H1 (cell line): ENCODE results near the gene WDR93. TPM values are rescaled to one million over a fixed set of nuclear protein-coding genes. Genes with fewer than 3 reads are reported as not detected.

Experiments used
- KDM4A ChIP-seq: IDR thresholded peaks from one replicate; pipeline ENCODE4 v1.7.1; 2012; ENCODE audit warnings: low read depth, mild to moderate bottlenecking, moderate library complexity, low read length, inconsistent platforms; ENCODE audit not compliant: severe bottlenecking
- MAFK ChIP-seq: IDR thresholded peaks from 2 replicates; pipeline ENCODE4 v1.6.1; 2012; ENCODE audit warnings: low read depth, mild to moderate bottlenecking, improper control_type of control experiment, low read length
- polyA plus RNA-seq, 7 experiments: library from polyadenylated mRNA; depleted of rRNA in 3 of 7; stranded (reverse) in 5 of 7; unstranded in 2 of 7; fragments of >200 nt in 5 of 7; fragments of 200-250 nt in 2 of 7; gene quantifications; 1 replicate in 5 of 7; 2 replicates in 1 of 7; 4 replicates in 1 of 7; pipeline versions ENCODE4 v1.2.1 to v1.2.3, GENCODE V29; 2011 to 2013; ENCODE audit warnings: missing spikeins in 2 of 7, mixed read lengths in 2 of 7
- total RNA-seq: library from RNA; stranded (reverse); fragmentation: NEBNext Ultra II Directional; extraction: Animal tissue kit (Norgen Biotek cat#: 25700); gene quantifications from 2 replicates; pipeline ENCODE4 v1.2.1, GENCODE V29; 2021

The WDR93 gene
- total and polyA plus RNA-seq, 2 of the 8 experiments (the other 6 are each of a cell fraction or from before 2014, with no cell fraction given) = 0.03 TPM; not detected in 1

DNA sequence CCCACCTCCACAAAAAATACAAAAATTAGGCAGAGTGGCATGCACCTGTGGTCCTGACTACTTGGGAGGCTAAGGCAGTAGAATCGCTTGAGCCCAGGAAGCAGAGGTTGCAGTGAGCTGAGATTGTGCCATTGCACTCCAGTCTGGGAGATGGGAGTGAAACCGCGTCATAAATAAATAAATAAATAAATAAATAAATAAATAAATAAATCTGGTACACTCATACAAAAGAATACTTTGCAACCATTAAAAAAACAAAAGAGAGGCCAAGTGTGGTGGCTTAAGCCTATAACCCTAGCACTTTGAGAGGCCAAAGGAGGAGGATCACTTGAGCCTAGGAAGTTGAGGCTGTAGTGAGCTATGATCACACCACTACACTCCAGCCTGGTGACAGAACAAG lies 32.4 kb downstream of the WDR93 start (continued):
- TF ChIP-seq KDM4A (no peak), MAFK (no peak)
